CD4-positive, alpha-beta T cell treated with Interleukin-10 for 1 hour (primary cell): ENCODE measurements around the gene DDRGK1.
"Not testable (repeated sequence)": the region's sequence is repeated elsewhere in the genome, so short reads cannot be mapped to it uniquely, and the experiment has no call there.

Experiments used
- DNase-seq: peaks from one replicate; pipeline ENCODE4 v3.0.0-alpha.2; 2020

The DDRGK1 gene

DNA sequence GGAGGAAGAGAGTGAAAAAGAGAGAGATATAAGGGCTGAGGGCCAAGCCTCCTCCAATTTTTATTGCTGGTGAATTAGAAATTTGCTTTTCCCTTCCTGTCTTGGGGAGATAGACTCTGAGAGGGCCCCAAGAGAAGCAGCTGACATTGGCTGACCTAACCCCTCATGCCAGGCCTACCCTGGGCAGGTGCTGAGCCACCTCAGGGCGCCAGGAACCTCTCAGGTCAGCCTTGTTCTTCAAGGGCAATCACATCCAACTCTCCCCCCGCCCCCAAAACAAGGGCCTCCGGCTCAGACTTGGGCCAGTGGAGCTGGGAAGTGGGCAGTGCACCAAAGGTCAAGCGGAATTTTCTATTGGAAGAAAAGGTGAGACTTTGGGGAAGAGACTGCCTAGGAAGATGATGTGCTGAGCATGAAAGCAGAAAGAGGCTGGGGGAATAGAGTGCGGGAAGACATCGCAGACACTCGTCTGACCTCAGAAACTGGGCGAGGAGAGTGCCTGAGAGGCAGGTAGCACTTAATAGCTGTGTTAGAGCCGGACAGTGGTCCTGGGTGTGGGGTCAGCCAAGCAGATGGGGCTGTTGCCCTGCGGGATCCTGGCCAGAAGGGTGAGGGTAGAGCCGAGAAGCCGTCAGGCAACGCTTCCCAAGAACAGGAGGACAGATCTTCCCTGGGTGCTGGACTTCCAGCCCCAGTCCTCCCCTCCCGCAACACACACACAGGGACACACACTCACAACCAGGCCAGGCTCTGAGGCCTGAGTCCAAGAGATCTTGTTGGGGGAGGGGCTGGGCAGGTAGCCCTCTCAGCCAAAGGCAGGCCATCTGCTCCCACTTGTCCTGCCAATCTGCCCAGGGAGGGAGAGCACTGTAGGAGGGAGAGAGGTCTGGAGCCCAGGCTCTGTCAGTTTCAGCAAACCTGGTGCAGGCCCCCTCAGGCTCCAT, 41.1 kb downstream of the DDRGK1 start:
- no peak for DNase-seq

- no peak for DNase-seq
Observed at GRCh38 chr20:3162080-3162611, 42.3 kb downstream of the DDRGK1 start.

DNA sequence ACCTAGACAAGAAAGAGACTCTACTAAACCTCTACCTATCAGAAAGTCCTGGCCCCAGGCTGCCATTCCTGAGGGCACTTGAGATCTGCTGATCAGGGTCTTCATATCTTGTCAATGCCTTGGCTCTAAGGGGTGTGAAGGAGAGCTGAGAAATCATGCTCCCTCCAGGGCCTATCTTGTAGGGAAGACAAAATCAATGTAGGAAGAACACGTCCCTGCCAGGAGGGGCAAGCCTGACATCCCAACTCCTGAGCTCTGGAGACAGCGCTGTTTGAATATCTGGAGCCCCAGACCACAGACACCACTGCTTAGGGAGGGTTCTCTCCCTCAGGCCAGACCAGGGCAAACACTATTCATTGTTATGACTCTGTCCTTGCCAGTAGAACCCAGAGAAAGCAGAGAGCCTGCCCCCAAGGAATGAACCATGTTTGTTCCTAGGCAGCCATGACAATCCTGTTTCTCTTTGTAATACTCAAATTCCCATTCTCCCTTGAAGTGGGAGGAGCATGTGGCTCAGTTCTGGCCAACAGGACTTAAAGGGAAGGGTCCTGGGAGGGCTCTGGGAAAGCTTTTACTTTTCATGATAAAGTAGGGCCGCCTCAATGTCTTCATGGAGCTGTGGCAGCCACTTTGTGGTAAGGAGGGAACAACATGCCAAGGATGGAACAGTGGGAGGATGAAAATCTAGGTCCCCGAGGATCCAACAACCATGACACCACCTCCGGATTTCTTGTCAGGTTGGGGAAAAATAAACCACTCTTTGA, 43.0 kb downstream of the DDRGK1 start:
- DNase-seq: no peak

- DNase-seq: no peak
Observed at GRCh38 chr20:3160418-3160817, 44.1 kb downstream of the DDRGK1 start.

GRCh38 chr20:3158968-3159431, 45.5 kb downstream of the DDRGK1 start:
- peak; percentile 16 for DNase-seq

DNA sequence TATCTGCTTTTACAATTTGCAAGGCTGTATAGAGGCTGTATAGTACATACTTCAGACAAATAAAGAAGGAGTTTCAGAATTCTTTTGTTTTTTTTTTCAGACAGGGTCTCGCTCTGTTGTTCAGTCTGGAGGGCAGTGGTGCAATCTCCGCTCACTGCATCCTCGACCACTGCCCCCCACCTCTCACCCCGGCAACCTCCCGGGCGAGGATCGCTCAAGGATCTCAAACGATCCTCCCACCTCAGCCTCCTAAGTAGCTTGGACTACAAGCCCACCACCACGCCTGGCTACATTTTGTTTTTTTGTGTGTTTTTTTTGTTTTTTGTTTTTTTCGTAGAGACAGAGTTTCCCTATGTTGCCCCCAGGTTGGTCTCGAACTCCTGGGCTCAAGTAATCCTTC, 46.7 kb downstream of the DDRGK1 start:
- no peak for DNase-seq

DNA sequence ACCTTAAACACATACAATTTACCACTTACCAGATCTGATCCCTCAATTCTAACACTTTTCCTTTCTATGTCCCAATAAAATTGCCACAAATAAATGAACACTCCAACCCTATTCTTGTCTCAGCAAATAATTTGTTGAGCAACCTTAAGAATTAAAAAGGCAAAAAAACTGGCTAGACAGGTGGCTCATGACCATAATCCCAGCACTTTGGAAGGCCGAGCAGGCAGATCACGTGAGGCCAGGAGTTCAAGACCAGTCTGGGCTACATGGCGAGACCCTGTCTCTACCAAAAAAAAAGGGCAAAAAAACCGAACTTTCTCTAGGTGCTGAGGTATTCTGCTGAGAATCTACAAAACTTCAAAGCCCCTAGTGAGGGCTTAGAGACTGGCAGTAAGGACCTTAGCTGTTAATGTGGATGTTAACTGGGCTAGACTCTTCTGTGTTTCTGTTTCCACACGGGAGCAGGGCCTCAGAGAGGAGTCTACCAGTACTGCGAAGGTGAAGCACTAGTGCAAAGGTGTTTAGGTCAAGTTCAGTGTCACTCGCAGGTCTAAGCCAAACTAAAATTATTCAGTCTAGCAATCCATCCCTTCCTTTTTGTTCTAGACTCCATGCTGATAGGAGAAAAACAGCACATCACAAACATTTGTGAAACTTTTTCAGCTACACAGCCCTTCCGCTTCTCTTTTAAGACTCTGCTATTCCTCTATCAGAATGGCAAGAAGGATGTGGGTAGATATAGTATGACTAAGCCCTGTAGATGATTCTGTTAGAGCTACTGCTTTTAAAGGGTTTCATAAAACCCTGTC, 47.5 kb downstream of the DDRGK1 start:
- peak; percentile 52 for DNase-seq

DNA sequence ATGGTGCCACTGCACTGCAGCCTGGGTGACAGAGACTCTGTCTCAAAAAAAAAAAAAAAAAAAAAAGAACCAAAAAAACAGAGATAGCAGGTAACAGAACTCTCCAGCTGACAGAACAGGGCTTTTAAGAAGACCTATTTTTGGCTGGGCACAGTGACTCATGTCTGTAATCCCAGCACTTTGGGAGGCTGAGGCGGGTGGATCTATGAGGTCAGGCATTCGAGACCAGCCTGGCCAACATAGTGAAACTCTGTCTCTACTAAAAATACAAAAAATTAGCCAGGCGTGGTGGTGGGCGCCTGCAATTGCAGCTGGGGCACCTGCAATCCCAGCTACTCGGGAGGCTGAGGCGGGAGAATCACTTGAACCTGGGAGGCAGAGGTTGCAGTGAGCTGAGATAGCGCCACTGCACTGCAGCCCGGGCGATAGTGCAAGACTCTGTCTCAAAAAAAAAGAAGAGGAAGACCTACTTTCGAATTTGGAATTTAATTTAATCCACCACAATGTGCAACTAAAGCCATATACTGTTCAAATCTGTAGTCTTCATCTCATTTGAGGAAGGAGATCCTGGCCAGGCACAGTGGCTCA, 52.3 kb downstream of the DDRGK1 start:
- not testable (repeated sequence) for DNase-seq

- no peak for DNase-seq
Observed at GRCh38 chr20:3150908-3151307, 53.6 kb downstream of the DDRGK1 start.

DNA sequence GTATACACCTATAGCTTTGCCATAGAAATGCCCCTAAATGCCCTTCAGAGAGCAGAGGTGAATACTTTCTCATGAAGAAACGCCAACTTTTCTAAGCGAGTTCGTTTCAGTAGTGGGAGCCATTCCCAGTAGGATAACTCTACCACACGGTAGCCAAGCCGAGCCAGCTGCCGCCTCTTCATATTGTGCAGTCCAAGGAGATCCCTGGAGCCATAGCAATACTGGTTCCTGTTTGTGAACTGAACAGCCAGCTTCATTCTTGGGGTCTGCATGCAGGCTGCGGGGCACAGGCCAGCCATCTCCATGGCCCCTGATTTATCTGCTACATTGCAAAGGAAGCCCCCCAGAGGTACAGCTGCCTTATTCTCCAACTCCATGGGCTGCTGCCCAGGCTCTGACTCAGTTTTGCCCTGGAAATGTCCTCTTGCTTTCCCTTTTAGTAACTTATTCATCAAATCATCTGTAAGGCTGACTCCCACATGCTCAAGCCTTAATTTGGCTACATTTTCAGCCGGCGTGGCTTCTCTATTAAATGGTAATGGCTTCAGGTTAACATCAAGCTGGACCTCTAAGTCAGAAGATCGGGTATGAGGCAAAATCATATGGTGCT, 57.6 kb downstream of the DDRGK1 start:
- no peak for DNase-seq

DNA sequence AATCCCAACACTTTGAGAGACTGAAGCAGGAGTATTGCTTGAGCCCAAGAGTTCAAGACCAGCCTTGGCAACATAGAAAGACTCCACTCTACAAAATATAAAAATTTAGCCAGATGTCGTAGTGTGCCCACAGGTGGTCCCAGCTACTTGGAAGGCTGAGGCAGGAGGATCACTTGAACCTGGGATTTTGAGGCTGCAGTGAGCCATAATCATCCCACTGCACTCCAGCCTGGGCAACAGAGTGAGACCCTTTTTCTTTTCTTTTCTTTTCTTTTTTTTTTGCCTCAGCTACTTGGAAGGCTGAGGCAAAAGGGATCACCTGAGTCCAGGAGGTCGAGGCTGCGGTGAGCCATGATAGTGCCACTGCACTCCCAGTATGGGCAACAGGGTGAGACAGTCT, 62.7 kb downstream of the DDRGK1 start:
- no peak for DNase-seq
